NCI-H1694 (cell line): Measurements from ENCODE around the gene SEC14L6.
"Not testable (repeated sequence)": the region's sequence is repeated elsewhere in the genome, so short reads cannot be mapped to it uniquely, and the experiment has no call there.

Experiments used
- DNase-seq: peaks from one replicate; lab custom pipeline; 2025; lab: John Stamatoyannopoulos, UW

Gene SEC14L6

DNA sequence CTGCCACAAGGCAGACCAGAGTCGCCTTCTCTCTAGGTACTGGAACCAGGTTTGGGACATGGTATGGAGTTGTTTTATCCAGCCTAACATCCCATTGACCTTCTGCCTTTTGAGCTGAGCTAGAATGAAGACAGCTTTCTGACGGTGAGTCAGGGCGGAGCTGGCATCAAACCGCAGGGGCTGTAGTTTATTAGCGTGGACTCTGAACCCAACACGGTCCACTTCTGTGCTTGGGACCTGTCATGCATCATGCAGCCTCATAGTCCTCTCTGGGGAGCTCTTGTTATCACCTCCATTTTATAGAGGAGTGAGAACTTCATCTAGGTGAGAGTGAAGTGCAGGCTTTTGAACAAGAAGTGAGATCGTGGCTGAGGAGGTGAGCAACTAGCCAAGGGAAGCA is 19.6 kb upstream of the SEC14L6 start:
- no peak for DNase-seq

DNA sequence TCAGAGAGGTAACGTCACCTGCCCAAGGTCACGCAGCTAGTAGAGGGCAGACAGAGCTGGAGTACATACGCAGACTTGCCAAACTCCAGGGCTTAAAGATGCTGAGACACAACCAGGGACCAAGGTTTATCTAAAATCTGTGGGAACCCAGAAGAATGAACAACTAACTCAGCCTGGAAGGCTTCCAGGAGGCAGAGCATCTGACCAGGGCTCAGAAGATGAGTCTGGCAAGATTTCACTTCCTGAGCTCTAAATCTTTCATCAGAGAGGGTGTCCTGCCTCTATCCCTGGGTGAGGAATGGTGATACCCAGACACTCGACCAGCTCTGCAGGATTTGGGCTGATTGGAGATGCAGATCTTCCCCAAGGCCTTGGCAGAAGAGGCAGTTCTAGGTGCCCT is 18.8 kb upstream of the SEC14L6 start:
- no peak for DNase-seq

DNA sequence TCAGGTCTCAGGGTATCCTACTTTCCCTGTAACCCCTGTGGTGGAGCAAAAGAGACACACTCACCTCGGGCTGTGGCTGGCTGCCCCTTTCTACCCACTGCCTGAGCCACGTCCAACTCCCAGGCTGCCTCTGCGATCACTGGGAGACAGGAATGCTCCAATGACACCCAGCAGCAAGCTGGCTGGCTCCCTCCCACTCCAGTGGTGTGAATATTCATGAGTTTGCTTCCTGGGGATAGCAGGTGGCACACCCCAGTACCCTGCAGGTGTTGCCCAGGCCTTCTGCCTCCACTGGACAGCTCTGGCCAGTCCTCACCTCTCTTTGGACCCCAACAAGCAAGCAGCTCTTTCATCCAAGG is 18.2 kb upstream of the SEC14L6 start:
- DNase-seq: no peak

DNA sequence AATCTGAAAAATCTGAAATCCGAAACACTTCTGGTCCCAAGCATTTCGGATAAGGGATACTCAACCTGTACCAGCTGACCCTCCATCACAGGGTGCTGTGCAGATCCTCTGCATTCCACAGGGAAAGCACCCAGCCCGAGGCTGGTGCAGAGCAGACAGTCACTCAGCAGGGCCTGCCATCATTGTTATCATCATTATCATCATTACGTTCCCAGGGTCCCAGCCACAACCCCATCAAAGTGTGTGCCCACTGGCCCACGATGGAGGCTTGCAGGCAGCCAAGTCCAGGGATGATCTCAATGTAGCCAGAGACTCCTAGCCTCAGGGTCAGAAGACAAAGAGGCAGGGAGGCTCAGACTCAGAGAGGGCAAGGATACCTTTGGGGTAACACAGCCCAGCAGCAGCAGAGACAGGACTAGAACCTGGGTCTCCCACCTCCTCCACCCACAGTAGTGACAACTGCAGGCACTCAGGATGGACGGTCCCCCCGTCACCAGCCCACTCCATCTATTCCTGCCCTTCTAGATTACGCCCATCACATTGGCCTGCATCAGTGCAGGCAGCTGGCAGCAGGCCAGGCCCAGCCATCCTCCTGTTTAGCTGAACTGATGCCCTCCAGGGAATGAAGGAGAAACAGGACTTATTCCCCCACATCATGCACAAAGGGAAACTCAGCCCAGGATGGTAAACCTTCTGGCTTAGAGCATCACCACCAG is 17.7 kb upstream of the SEC14L6 start:
- DNase-seq: no peak

DNA sequence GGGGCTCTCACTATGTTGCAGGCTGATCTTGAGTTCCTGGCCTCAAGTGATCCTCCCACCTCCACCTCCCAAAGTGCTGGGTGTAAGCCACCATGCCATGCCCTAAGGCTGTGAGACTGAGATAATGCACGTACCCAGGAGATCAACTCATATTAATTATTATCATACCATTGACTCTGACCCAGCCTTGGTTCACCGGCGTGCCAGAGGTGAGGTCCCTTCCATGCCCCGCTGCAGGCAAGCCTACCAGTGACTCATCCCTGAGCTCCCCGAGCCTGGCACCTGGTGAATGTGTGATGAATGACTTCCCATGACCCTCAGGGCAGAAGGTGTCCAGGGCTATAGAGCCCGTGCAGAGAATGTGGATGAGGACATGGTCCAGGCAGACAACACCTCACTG is 15.8 kb upstream of the SEC14L6 start:
- no peak for DNase-seq

DNA sequence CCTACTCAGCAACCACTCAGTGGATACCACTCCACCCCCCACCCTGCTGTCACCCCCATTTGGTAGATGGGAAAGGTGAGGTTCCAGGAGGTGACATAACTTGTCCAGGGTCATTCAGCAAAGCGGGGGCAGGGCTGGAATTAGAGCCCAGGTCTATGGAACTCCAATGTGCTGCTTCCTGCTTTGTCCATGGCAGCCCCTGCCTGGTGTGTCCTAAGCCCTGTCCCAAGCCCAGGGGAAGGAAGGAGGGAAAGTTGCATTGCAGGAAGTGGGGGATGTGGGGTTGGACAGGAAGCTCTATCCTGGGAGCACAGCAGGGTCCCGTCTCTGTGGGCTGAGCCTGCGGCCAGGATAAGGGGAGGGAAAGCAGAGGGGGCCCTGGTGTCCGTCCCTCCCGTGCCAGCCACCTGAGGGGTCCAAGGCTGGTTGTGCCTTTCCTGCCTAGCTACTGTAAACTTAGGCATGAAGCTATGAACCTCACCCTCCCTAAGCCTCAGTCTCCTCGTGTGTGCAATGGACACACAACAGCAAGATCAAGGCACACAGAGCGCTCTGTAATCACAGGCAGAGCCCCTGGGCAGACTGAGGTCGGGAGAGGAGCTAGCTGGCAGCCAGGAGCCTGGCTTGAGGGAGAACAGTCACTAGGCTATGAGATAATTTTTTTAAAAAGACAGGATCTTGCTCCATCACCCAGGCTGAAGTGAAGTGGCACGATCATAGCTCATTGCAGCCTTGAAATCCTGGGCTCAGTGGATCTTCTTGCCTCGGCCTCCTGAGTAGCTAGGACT is 15.1 kb upstream of the SEC14L6 start:
- DNase-seq: no peak

DNA sequence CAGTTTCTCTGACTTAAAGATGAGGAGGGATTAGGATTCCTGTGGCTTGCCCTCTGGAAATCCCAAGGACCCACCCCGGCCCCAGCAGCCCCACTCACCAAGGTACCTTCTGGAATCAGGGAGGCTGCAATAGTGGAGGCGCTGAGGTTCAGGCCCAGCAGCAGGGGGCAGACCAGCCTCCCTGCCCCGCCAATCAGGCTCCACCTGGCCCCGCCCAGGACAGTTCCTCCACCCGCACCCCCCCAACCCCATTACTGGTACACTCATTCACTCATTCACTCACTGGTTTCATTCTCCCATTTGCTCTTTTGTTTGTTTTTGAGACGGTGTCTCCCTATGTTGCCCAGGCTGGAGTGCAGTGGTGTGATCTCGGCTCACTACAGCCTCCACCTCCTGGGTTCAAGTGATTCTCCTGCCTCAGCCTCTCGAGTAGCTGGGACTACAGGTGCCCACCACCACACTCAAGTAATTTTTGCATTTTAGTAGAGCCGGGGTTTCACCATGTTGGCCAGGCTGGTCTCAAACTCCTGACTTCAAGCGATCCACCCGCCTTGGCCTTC is 14.2 kb upstream of the SEC14L6 start:
- DNase-seq: not testable (repeated sequence)

DNA sequence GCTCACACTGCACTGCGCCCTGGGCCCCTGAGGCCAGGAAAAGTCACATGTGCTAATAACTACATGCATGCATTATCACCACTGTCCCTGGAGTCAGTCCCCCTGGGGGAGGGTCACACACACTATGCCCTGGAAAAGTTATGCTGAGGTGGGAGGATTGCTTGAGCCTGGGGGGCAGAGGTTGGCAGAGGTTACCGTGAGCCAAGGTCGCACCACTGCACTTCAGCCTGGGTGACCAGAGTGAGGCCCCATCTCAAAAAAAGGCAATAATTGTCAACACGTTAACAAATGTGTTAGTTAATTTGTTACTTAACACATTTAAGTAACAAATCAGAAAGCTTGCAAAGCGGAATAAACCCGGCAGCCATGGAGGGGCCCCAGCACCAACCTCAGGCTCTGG is 13.3 kb upstream of the SEC14L6 start:
- no peak for DNase-seq

DNA sequence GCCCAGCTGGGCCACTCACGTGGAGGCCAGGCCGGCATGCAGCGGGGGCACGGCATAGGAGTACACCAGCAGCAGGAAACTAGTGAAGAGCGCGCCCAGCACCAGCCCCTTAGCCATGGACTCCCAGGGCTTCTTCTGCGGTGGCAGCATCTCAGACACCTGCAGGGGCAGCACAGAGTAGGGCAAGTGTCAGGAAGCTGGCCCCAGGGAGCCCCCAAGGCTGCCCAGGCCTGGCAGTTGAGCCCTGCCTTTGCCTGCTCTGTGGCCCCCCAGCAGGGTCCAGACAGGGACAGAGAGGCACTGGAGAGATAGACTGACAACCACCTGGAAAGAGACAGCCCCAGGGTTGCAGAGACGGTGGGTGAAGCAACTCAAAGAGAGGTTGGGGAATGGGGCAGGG is 10.7 kb upstream of the SEC14L6 start:
- no peak for DNase-seq

DNA sequence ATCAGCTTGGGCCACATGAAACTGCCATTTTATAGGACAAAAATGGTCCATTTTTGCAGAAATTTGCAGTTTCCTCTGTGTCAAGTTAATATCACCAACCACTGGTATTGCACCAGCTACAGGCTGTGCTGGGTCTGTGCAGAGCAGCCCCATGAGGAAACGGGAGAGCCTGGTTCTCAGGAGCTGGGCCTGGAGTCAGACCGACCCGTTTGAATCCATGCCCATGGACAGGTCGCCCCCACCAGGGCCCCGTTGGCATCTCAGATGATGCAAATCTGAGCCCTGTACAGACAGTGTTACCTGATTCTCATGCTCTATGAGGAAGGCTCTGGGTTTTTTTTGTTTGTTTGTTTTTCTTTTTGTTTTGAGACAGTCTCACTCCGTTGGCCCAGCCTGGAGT is 9.8 kb upstream of the SEC14L6 start:
- DNase-seq: no peak

DNA sequence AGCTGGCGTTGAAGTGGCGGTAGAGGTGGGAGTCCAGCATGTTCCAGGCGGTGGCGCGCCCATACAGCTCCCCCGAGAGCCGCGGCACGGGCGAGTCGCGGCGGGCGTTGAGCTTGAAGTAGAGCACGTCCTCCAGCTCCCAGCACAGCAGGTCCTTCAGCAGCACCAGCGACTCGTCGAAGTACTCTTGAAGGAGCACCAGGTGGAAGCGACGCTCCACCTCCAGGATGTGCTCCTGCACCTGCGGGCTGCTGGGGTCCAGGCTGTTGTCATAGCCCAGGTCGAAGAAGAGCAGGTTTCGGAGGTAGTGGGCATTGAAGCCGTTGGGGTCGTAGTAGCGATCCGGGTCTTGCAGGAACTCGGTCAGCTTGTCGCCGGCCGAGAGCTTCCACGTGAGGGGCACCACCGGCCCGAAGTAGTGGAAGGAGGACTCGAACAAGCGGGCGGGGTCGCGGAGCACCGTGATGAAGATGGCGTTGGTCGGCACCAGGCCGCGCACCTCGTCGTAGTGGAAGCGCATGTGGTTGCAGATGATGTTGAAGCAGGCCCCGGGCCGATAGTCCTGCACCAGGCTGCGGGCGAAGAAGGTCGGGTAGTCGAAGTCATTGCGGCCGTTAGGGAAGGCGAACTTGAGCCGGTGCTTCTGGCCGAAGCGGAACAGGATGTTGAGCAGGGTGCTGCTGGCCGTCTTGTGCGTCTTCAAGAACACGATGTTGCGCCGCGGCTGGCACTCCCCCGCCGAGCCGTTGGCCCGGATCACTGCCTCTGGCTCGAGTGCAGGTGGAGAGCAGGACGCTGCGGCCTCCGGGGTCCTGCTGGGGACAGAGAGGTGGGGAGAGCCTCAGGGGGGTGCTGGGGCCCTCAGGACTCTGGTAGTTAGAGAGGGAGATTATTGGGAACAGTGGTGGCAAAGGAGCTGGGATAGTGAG is 9.0 kb upstream of the SEC14L6 start:
- no peak for DNase-seq

DNA sequence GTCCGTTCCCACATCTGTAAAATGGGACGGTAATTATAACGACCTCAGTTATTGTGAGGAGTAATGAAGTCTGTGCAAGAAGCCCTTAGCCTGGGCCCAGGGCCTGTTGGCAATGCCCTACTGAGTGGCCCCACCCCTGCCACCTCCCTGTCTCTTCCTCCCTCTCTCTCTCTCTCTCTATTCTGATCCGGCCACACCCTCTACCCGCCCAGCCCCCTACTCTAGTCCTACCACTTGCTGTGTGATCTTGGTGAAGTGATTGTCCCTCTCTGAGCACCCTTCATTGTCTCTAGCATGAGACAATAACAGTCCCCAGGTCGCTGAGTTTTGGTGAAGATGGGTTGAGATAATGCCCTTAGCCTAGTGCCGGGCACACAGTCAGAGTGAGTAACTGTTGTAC is 7.4 kb upstream of the SEC14L6 start:
- DNase-seq: no peak

DNA sequence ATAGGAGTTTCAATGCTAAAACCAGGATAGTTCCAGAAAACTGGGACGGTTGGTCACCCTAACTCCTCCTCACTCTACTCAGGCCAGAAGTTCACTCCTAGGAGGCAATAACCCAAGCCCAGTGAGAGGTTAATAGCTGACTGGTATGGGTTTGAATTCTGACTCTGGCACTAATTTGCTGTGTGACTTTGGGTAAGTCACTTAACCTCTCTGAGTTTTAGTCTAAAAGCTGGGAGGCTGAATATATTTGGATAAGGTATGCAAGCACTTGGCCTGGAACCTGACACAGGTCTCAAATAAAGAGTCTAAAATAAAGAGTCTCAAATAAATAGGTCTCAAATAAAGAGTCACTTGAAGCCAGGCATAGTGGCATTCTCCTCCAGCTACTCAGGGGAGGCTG is 6.2 kb upstream of the SEC14L6 start:
- DNase-seq: no peak

DNA sequence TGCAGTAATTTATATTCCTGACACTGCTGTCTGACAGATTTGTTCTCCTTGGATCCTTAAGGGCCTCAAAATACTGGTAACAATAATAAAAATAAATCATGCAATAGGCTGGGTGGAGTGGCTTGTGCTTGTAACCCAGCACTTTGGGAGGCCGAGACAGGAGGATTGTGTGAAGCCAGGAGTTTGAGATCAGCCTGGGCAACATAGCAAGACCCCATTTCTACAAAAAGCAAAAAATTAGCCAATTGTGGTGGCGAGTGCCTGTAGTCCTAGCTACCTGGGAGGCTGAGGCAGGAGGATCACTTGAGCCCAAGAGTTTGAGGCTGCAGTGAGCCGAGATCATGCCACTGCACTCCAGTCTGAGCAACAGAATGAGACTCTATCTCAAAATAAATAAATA is 5.3 kb upstream of the SEC14L6 start:
- not testable (repeated sequence) for DNase-seq

DNA sequence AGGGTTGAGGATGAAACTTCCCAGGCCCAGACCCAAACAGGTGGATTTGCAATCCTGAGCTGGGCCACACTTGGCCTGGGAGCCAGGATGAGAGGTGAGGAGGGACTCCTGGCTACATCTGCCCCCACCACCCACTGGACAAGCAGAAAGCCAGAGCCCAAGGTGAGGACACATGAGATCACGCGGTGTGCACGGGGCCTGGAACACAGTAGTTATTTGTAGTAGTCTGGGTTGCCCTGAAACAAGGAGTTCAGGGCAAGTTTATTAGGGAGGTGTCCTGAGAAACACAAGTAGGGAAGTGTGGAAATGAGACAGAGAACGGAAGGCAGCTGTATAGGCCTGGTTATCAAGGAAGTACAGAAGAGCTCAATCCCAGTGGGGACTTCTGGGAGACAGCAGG is 647 bp upstream of the SEC14L6 start:
- no peak for DNase-seq

DNA sequence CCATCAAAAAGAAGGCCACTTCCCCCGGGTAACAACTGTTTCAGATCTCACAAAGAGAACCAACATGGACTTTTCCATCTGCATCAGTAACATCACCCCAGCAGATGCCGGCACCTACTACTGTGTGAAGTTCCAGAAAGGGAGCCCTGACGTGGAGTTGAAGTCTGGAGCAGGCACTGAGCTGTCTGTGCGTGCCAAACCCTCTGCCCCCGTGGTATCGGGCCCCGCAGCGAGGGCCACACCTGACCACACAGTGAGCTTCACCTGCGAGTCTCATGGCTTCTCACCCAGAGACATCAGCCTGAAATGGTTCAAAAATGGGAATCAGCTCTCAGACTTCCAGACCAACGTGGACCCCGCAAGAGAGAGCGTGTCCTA is 3.7 kb downstream of the SEC14L6 start:
- DNase-seq: no peak

DNA sequence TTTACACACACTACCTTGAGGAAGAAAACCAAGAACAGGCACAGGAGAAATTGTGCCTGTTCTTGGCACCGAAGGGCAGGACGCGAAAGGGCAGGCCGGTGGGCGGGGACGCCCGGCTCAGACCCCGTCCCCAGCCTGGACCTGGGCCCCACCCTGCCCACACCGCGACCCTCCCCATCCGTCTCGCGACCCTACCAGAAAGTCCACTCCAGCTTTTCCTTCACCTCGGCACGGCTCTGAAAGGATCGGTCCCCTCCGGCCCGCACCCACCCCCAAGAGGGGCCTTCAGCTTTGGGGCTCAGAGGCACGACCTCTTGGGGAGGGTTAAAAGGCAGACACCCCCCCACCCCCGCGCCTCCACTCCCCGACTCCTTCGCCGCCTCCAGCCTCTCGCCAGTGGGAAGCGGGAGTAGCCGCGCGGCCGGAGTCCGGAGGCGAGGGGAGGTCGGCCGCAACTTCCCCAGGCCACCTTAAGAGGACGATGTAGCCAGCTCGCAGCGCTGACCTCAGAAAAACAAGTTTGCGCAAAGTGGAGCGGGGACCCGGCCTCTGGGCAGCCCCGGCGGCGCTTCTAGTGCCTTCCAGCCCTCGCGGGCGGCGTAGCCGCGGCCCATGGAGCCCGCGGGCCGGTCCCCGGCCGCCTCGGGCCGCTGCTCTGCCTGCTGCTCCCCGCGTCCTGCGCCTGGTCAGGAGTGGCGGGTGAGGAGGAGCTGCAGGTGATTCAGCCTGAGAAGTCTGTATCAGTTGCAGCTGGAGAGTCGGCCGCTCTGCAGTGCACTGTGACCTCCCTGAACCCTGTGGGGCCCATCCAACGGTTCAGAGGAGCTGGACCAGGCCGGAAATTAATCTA is 4.4 kb downstream of the SEC14L6 start:
- no peak for DNase-seq

DNA sequence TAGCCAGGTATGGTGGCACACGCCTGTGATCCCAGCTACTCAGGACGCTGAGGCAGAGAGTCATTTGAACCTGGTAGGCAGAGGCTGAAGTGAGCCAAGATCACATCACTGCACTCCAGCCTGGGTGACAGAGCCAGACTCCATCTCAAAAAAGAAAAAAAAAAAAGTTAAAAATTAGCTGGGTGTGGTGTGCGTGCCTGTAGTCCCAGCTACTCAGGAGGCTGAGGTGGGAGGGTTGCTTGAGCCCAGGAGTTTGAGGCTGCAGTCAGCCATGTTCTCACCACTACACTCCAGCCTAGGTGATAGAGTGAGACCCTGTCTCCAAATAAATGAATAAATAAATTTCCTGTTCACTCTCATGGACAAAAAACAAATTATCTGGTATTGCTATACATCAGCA is 5.0 kb downstream of the SEC14L6 start:
- not testable (repeated sequence) for DNase-seq

DNA sequence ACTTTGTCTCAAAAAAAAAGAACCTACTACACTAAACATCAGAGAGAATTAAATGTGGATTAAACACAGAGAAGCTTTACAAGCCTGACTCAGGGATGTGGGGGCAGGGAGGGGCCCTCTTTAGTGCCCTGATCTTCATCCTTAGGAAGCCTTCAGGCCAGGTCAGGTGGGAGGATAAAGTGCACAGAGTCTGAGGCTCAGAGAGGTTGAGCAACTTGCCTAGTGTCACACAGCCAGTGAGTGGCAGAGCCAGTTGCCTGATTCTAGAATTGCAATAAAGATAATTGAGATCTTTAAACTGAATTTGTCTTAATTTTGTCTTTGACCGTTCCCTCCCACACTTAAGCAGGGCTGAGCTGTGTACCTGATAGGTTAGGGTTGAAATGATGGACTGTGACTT is 7.2 kb downstream of the SEC14L6 start:
- DNase-seq: no peak

DNA sequence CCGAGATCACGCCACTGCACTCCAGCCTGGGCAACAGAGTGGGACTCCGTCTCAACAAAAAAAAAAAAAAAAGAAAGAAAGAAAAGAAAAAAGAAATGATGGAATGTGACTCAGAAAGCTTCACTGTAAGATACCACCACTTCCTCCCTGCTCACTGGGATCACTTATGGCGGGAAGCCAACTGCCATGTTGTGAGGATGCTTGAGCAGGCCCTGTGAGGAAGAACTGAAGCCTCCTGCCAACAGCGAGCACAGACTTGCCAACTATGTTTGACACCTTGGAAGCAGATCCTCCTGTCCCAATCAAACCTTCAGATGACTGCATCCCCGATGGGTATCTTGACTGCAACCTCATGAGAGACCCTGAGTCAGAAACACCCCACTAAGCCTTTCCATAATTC is 8.3 kb downstream of the SEC14L6 start:
- DNase-seq: no peak

DNA sequence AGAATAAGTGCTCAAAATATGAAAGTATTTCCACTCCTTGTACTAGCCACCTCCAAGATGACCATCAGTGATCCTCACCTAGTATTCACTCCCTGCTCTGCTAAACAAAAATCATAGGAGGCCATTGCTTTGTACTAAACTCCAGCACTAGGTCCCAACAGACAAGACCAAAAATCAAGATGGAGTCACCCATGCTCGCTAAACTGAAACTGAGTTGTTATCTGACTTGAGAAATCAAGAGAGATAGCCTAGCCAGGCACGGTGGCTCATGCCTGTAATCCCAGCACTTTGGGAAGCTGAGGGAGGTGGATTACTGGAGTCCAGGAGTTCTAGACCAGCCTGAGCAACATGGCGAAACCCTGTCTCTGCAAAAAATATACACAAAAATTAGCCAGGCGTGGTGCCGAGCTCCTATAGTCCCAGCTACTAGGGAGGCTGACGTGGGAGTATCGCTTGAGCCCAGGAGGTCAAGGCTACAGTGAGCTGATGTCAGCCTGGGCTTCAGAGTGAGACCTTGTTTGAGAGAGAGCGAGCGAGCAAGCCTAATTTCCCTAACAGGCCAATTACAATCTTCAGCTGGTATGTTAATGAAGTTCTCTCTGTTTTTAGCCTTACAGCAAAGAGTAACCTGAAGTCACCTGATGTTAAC is 9.3 kb downstream of the SEC14L6 start:
- DNase-seq: no peak
